GM18507 (cell line): ENCODE measurements around the gene CANT1.
"Not testable (repeated sequence)": the region's sequence is repeated elsewhere in the genome, so short reads cannot be mapped to it uniquely, and the experiment has no call there.

ENCODE experiments used
- DNase-seq: peaks from one replicate; pipeline ENCODE4 v3.0.0; 2011; ENCODE audit warnings: low read depth; ENCODE audit not compliant: insufficient read length; ENCODE audit errors: extremely low spot score
- FAIRE-seq: peaks from 2 replicates; lab custom pipeline; 2011; peaks lifted over from hg19 to GRCh38; lab: Jason Lieb, UNC

CANT1 gene

DNA sequence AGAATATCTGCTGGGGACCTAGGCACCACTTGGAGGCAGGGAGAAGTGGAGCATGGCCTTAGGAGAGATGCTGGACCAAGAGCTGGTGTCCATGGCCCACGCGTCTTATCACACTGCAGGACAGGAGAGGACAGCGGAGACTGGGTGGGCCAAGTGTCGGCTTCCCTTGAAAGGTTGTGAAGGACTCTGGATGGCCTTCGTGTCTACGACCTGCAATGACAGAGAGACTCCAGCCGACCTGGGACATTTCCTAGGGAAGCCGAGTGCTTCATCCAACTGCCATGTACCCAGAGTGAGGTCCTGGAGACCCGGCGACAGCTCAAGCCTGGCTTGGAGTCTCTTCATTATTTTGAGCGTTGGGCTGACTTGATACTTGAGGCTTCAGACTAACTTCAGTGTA lies 34.9 kb upstream of the CANT1 start:
- no peak for DNase-seq
- no peak for FAIRE-seq

GRCh38 chr17:79043931-79044320 lies 34.4 kb upstream of the CANT1 start:
- DNase-seq (no peak), FAIRE-seq (no peak)

DNA sequence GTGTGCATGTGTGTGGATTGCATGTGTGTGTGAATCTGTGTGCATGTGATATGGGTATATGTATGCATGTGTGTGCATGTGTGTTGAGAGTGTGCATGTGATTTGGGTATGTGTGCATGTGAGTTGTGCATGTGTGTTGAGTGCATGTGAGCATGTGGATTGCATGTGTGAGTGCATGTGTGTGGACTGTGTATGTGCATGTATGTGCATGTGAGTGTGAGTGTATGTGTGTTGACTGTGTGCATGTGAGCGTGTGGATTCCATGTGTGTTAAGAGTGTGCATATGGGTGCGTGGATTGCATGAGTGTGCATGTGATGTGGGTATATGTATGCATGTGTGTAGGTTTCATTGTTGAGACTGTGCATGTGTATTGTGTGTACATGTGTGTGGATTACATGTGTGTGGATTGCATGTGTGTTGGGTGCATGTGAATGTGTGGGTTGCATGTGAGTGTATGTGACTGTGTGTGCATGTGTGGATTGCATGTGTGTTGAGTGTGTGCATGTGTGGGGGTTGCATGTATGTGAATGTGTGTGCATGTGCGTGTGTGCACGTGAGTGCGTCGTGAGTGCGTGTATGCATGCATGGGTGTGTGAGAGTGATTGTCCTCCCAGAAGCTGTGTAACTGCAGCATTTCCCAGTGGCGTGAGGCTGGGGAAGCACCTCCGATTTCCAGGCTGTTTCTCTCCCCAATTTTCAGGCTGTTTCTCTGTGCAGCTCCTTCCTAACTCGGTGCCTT lies 33.8 kb upstream of the CANT1 start:
- DNase-seq, result no peak
- no peak for FAIRE-seq

DNA sequence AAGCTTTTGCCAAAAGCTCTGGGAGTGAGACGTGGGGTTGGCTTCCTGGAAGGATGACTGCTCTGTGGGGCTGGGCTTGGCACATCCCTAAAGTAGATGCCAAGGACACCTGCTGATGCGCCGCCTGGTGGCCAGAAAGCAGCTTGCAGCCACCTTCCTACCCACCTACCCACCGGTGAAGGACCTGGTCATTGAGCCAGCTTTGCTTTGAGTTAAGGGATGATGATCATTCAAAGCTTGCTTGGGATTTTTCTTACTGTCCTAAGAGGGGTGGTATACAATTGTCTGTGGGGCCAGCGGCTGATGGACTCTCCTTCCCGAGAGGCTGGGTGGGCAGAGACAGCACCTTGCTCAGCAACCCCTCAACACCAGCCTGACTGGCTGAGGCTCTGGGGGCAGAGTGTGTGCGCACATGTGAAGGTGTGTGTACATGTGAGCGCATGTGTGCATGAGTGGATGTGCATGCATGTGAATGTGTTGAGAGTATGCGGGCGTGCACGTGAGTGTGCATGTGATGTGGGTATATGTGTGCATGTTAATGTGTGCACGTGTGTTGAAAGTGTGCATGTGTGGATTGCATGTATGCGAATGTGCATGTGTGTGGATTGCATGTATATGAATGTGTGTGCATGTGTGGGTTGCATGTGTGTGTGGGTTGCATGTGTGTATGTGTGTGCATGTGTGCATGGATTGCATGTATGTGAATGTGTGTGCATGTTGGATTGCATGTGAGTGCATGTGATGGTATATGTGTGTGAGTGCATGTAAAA lies 33.0 kb upstream of the CANT1 start:
- DNase-seq, result no peak
- FAIRE-seq, result no peak

GRCh38 chr17:79041723-79042420 lies 32.3 kb upstream of the CANT1 start:
- FAIRE-seq (no peak), DNase-seq (no peak)

DNA sequence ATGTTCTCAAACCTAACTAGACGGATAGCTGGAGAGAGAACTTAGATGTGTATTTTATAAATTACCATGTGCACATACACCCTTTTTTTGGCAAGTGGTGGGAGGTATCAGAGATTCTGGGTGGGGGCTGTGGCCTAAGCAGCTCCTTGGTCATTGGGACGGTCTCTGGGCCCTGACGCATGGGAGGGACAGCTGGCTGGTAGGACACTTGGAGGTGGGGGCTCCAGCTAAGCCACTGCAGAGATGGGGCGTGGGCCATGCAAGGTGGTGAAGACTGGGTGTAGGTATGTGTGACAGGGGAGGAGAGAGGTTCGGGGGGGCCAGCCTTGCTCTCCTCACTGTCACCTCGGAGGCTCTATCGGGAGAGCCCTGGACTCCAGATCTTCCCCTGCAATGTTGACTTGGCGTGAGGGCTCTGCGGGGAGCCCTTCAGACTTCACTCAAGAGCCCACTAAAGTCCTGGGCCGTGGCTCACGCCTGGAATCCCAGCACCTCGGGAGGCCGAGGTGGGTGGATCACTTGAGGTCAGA lies 31.5 kb upstream of the CANT1 start:
- DNase-seq, result no peak
- FAIRE-seq, result no peak

DNA sequence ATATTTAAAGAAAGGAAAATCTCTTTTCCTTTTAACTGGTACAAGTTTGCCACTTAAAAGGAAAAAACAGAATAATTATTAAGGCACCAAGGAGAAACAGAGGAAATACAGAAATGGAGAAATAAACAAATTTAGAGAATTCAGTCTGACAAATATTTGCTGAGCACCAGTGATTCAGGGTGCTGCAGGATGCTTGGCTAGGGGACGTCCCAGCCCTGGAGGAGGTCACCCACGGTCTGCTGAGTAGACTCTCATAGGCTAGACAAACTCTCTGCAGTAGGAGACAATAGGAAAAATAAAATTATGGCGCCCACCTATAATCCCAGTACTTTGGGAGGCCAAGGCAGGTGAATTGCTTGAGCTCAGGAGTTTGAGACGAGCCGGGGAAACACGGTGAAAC lies 30.3 kb upstream of the CANT1 start:
- FAIRE-seq (no peak), DNase-seq (no peak)

- no peak for FAIRE-seq
- DNase-seq, result no peak
Measured at GRCh38 chr17:79039171-79039570, 29.6 kb upstream of the CANT1 start.

GRCh38 chr17:79038545-79039135 lies 29.1 kb upstream of the CANT1 start:
- DNase-seq, result no peak
- no peak for FAIRE-seq

DNA sequence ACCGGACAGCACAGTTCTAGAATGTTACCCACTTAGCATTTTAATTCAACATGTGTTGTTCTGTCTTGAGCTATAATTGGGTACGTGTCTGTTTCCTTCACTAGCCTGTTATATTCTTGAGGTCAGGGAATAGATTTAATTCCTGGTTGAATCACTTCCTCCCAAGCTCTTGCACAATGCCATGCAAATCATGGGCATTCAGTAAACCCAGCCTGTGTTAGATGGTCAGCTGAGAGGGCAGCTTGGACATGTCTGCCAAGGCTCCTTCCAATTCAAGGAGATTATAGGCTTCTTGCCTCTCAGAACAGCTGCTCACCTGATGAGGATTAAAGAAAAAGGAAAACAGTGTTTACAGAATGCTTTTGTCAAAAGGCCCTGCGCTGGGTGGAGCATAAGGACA lies 27.0 kb upstream of the CANT1 start:
- DNase-seq (no peak), FAIRE-seq (no peak)

- FAIRE-seq (no peak), DNase-seq (no peak)
Measured at GRCh38 chr17:79036181-79036580, 26.6 kb upstream of the CANT1 start.

- no peak for DNase-seq
- no peak for FAIRE-seq
Measured at GRCh38 chr17:79035686-79036085, 26.1 kb upstream of the CANT1 start.

- FAIRE-seq (no peak), DNase-seq (no peak)
Measured at GRCh38 chr17:79034931-79035485, 25.4 kb upstream of the CANT1 start.

- DNase-seq (no peak), FAIRE-seq (no peak)
Measured at GRCh38 chr17:79033741-79034501, 24.4 kb upstream of the CANT1 start.

- DNase-seq (no peak), FAIRE-seq (no peak)
Measured at GRCh38 chr17:79033046-79033616, 23.6 kb upstream of the CANT1 start.

DNA sequence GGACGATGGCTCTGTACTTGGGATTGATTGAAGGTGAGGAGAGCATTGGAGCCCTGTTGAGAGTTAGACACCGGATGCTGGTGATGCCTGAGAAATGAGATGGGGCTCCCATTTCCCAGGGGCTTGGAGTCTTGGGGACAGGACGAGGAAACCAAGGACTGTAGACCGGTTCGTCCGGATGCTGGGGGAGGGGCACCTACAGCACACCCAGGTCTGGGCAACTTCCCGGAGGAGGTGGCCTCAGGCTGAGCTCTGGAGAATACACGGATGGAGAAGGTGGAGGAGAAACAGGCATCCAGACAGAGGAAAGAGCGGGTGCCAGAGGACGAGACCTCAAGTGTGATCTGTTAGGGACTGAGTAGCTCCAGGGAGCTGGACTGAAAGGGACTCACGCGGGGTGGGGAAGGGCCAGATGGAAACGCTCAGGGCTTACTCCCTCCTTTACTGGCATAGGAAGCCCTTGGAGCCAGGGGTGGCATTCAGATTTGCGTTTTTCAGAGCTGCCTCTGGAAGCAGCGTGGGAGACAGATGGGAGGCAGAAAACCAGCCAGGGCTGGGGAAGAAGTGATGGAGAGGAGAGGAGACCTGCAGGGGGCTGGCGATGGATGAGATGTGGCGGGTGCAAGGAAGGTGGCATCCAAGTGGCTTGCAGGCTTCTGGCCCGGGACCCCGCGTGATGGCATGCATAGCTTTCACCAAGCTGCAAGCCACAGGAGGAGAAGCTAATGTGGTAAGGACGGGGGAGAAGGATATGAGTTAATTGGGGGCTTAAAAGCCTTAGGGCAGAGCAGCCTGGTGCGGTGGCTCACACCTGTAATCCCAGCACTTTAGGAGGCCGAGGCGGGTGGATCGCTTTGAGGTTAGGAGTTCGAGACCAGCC lies 22.7 kb upstream of the CANT1 start:
- DNase-seq (no peak), FAIRE-seq (no peak)

DNA sequence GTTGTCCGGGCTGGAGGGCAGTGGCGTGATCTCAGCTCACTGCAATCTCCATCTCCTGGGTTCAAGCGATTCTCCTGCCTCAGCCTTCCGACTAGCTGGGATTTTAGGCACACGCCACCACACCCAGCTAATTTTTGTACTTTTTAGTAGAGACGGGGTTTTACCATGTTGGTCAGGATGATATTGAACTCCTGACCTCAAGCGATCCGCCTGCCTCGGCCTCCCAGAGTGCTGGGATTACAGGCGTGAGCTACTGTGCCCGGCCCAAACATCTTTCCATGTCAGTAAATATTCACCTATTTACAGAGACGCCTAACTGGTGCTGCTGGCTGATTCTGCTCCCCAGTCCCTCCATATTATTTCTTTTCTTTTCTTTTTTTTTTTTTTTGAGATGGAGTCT lies 21.1 kb upstream of the CANT1 start:
- not testable (repeated sequence) for DNase-seq, FAIRE-seq
